ENCODE measurements around the gene OSBPL7.

Gene OSBPL7

GRCh38 chr17:47797797-47798196, 23.8 kb downstream of the OSBPL7 start:
- no peaks in the 10 kb centered on the region for H3K9me3 ChIP-seq (ENCODE audit: control insufficient read depth, low read length)
- no peak overlapping the region for H3K4me3 ChIP-seq (ENCODE audit: low read depth, low read length)
- TF ChIP-seq CTCF (IDR thresholded peaks at IDR 0.05): no peak

GRCh38 chr17:47792979-47793378, 28.6 kb downstream of the OSBPL7 start:
- Histone ChIP-seq H3K79me2 (no peaks in the 10 kb centered on the region), H3K4me1 (no peaks in the 10 kb centered on the region), H3K9ac (no peak overlapping the region), H3K27ac (no peak overlapping the region), H3K4me2 (ENCODE audit: low read length) (no peak overlapping the region), H2AFZ (no peak overlapping the region), H3K9me3 (ENCODE audit: control insufficient read depth, low read length) (no peaks in the 10 kb centered on the region), H3K27me3 (ENCODE audit: control insufficient read depth, insufficient read depth, low read length) (no peaks in the 10 kb centered on the region), H3K4me3 (ENCODE audit: low read depth, low read length) (no peak overlapping the region), H3K36me3 (ENCODE audit: control insufficient read depth, insufficient read depth, low read length) (no peaks in the 10 kb centered on the region)
- no peak for TF ChIP-seq CTCF (IDR thresholded peaks at IDR 0.05)

More at GRCh38 chr17:47797797-47798196, 23.8 kb downstream of the OSBPL7 start:
- Histone ChIP-seq H3K36me3 (ENCODE audit: control insufficient read depth, insufficient read depth, low read length) (no peaks in the 10 kb centered on the region), H3K79me2 (no peaks in the 10 kb centered on the region), H3K9ac (no peak overlapping the region), H3K4me1 (no peaks in the 10 kb centered on the region), H3K27ac (no peak overlapping the region), H3K4me2 (ENCODE audit: low read length) (no peak overlapping the region), H2AFZ (no peak overlapping the region), H3K27me3 (ENCODE audit: control insufficient read depth, insufficient read depth, low read length) (no peaks in the 10 kb centered on the region)

- no peaks in the 10 kb centered on the region for H3K79me2 ChIP-seq
- no peaks in the 10 kb centered on the region for H3K9me3 ChIP-seq (ENCODE audit: control insufficient read depth, low read length)
- H3K27me3 ChIP-seq (ENCODE audit: control insufficient read depth, insufficient read depth, low read length): no peaks in the 10 kb centered on the region
- H3K4me1 ChIP-seq: no peaks in the 10 kb centered on the region
- no peak overlapping the region for H3K27ac ChIP-seq
- H3K4me3 ChIP-seq (ENCODE audit: low read depth, low read length): no peak overlapping the region
- no peak overlapping the region for H3K4me2 ChIP-seq (ENCODE audit: low read length)
- no peak for TF ChIP-seq CTCF (IDR thresholded peaks at IDR 0.05)
- no peak overlapping the region for H2AFZ ChIP-seq
- no peak overlapping the region for H3K9ac ChIP-seq
- H3K36me3 ChIP-seq (ENCODE audit: control insufficient read depth, insufficient read depth, low read length): no peaks in the 10 kb centered on the region
These were observed 29.1 kb downstream of the OSBPL7 start for GRCh38 chr17:47792457-47792856.

- Histone ChIP-seq H3K4me3 (ENCODE audit: low read depth, low read length) (no peak overlapping the region), H2AFZ (no peak overlapping the region), H3K9ac (no peak overlapping the region), H3K79me2 (no peaks in the 10 kb centered on the region), H3K4me2 (ENCODE audit: low read length) (no peak overlapping the region), H3K27ac (no peak overlapping the region), H3K27me3 (ENCODE audit: control insufficient read depth, insufficient read depth, low read length) (no peaks in the 10 kb centered on the region), H3K4me1 (no peaks in the 10 kb centered on the region), H3K36me3 (ENCODE audit: control insufficient read depth, insufficient read depth, low read length) (no peaks in the 10 kb centered on the region), H3K9me3 (ENCODE audit: control insufficient read depth, low read length) (no peaks in the 10 kb centered on the region)
- no peak for TF ChIP-seq CTCF (IDR thresholded peaks at IDR 0.05)
These were observed 30.6 kb downstream of the OSBPL7 start for GRCh38 chr17:47791025-47791424.
